Colonic mucosa (tissue), 4 donors: ENCODE measurements around the gene ZFAND3. TPM values are rescaled to one million over a fixed set of nuclear protein-coding genes. Genes with fewer than 3 reads are reported as not detected.
"Not testable (repeated sequence)": the region's sequence is repeated elsewhere in the genome, so short reads cannot be mapped to it uniquely, and the experiment has no call there.

Experiments used
- DNase-seq: peaks from one replicate; pipeline ENCODE4 v3.0.0-alpha.2; 2020
- H3K27ac ChIP-seq: fragments of 200-600 bp; one replicate; pipeline ENCODE4 v1.8.0; 2021
- H3K27me3 ChIP-seq: fragments of 200-600 bp; one replicate; pipeline ENCODE4 v1.8.0; 2021
- H3K36me3 ChIP-seq: fragments of 200-600 bp; one replicate; pipeline ENCODE4 v1.8.0; 2021
- H3K4me1 ChIP-seq: fragments of 200-600 bp; one replicate; pipeline ENCODE4 v1.8.0; 2021; ENCODE audit warnings: mild to moderate bottlenecking
- H3K4me3 ChIP-seq: fragments of 200-600 bp; one replicate; pipeline ENCODE4 v1.8.0; 2021
- H3K9ac ChIP-seq, 2 donors: one replicate each; pipeline ENCODE4 v1.7.0; 2013; ENCODE audit warnings: control low read depth in 2 of 2, low read depth in 2 of 2, low read length in 2 of 2
- H3K9me3 ChIP-seq: fragments of 200-600 bp; one replicate; pipeline ENCODE4 v1.8.0; 2021
- CTCF ChIP-seq: fragments of 200-600 bp; IDR thresholded peaks from one replicate; pipeline ENCODE4 v1.8.0; 2022; ENCODE audit warnings: antibody characterized with exemption, mild to moderate bottlenecking
- intact Hi-C: fragments of 100-400 bp; cut with DNase I; formaldehyde crosslinking; loops from one replicate; pipeline ENCODE4 v1.14.1; 2022
- total RNA-seq, 2 donors: library from RNA; stranded (reverse); fragmentation: NEBNext Ultra II Directional in 1 of 2; extraction: Animal tissue kit (Norgen Biotek cat#: 25700) in 1 of 2; gene quantifications; one replicate each; pipeline ENCODE4 v1.2.1, GENCODE V29; 2021
- donor health status: healthy.
- donor health status: DM: no; HTN: no; CAD: no.
- donor health status: DM: no; HTN: no; CAD: no.

The ZFAND3 gene
- total RNA-seq, 2 donors from 2014 or later: 42.0 to 96.8 TPM

GRCh38 chr6:37874726-37875125, 55.2 kb downstream of the ZFAND3 start:
- Histone ChIP-seq H3K9me3 (no peaks in the 10 kb centered on the region), H3K4me1 (no peaks in the 10 kb centered on the region), H3K9ac (no peak overlapping the region), H3K36me3 (no peaks in the 10 kb centered on the region), H3K4me3 (no peak overlapping the region), H3K27ac (no peak overlapping the region), H3K27me3 (no peaks in the 10 kb centered on the region)
- intact Hi-C loops: no loop called here
- DNase-seq: no peak
- no peak for TF ChIP-seq CTCF

- H3K36me3 ChIP-seq: no peaks in the 10 kb centered on the region
- no peak overlapping the region for H3K27ac ChIP-seq
- no peaks in the 10 kb centered on the region for H3K9me3 ChIP-seq
- no peak for DNase-seq
- no peak overlapping the region for H3K9ac ChIP-seq
- no peaks in the 10 kb centered on the region for H3K27me3 ChIP-seq
- no peak for TF ChIP-seq CTCF
- no peak overlapping the region for H3K4me3 ChIP-seq
- no peaks in the 10 kb centered on the region for H3K4me1 ChIP-seq
- intact Hi-C loops: no loop called here
These were observed 56.2 kb downstream of the ZFAND3 start for GRCh38 chr6:37875561-37876309.

- Histone ChIP-seq H3K36me3 (no peaks in the 10 kb centered on the region), H3K9me3 (no peaks in the 10 kb centered on the region), H3K27me3 (no peaks in the 10 kb centered on the region), H3K4me1 (no peaks in the 10 kb centered on the region), H3K9ac (no peak overlapping the region), H3K27ac (no peak overlapping the region), H3K4me3 (no peak overlapping the region)
- DNase-seq: no peak
- intact Hi-C loops: no loop called here
- TF ChIP-seq CTCF: no peak
These were observed 57.3 kb downstream of the ZFAND3 start for GRCh38 chr6:37876843-37877242.

GRCh38 chr6:37877373-37878149, 58.0 kb downstream of the ZFAND3 start:
- no peaks in the 10 kb centered on the region for H3K36me3 ChIP-seq
- no peak for DNase-seq
- intact Hi-C loops: no loop called here
- H3K27me3 ChIP-seq: no peaks in the 10 kb centered on the region
- H3K9me3 ChIP-seq: no peaks in the 10 kb centered on the region
- no peak overlapping the region for H3K4me3 ChIP-seq
- no peaks in the 10 kb centered on the region for H3K4me1 ChIP-seq
- H3K27ac ChIP-seq: no peak overlapping the region
- no peak overlapping the region for H3K9ac ChIP-seq
- no peak for TF ChIP-seq CTCF

- H3K4me3 ChIP-seq: no peak overlapping the region
- H3K4me1 ChIP-seq: no peaks in the 10 kb centered on the region
- H3K9ac ChIP-seq: no peak overlapping the region
- no peak for TF ChIP-seq CTCF
- no peaks in the 10 kb centered on the region for H3K9me3 ChIP-seq
- no peak for DNase-seq
- no peak overlapping the region for H3K27ac ChIP-seq
- no peaks in the 10 kb centered on the region for H3K36me3 ChIP-seq
- no peaks in the 10 kb centered on the region for H3K27me3 ChIP-seq
- intact Hi-C loops: no loop called here
These were observed 58.7 kb downstream of the ZFAND3 start for GRCh38 chr6:37878150-37878710.

- H3K27me3 ChIP-seq, H3K4me1 ChIP-seq, H3K27ac ChIP-seq, H3K9me3 ChIP-seq, H3K36me3 ChIP-seq, DNase-seq, intact Hi-C loops, H3K9ac ChIP-seq, H3K4me3 ChIP-seq: not testable (repeated sequence)
These were observed 61.1 kb downstream of the ZFAND3 start for GRCh38 chr6:37880602-37881001.
